HEK293T (cell line): ENCODE results near the gene ZNF580.

Experiments
- CTCF ChIA-PET: fragments of 350-600 bp; formaldehyde crosslinking; extraction: SDS; loops from one replicate; lab custom pipeline; 2021; ENCODE audit warnings: antibody characterized with exemption, inconsistent platforms; lab: Yijun Ruan, JAX
- POLR2A ChIA-PET: fragments of 350-600 bp; formaldehyde crosslinking; extraction: SDS; loops from one replicate; lab custom pipeline; 2020; ENCODE audit warnings: antibody characterized with exemption, inconsistent platforms; lab: Yijun Ruan, JAX
- DNase-seq: peaks from one replicate; pipeline ENCODE4 v3.0.0; 2012; ENCODE audit warnings: mixed read lengths; ENCODE audit errors: extremely low spot score
- ARNT ChIP-seq: fragments of 450-650 bp; IDR thresholded peaks from 2 replicates; pipeline ENCODE4 v1.6.1; 2017; ENCODE audit warnings: mild to moderate bottlenecking
- BHLHE40 ChIP-seq: fragments of 450-650 bp; IDR thresholded peaks from 2 replicates; pipeline ENCODE4 v1.6.1; 2016; ENCODE audit warnings: mild to moderate bottlenecking, moderate library complexity, borderline replicate concordance
- CTBP1 ChIP-seq: fragments of 450-650 bp; IDR thresholded peaks from 2 replicates; pipeline ENCODE4 v1.6.1; 2016; ENCODE audit warnings: borderline replicate concordance
- ELF4 ChIP-seq: fragments of 450-650 bp; IDR thresholded peaks from 2 replicates; pipeline ENCODE4 v1.6.1; 2017; ENCODE audit warnings: antibody characterized with exemption
- FOXA1 ChIP-seq: fragments of 450-650 bp; IDR thresholded peaks from 2 replicates; pipeline ENCODE4 v1.6.1; 2016; ENCODE audit warnings: mild to moderate bottlenecking
- FOXK2 ChIP-seq: fragments of 450-650 bp; IDR thresholded peaks from 2 replicates; pipeline ENCODE4 v1.6.1; 2016; ENCODE audit warnings: mild to moderate bottlenecking
- FOXM1 ChIP-seq: fragments of 450-650 bp; IDR thresholded peaks from 2 replicates; pipeline ENCODE4 v1.6.1; 2017; ENCODE audit warnings: mild to moderate bottlenecking, borderline replicate concordance
- HDGF ChIP-seq: fragments of 450-650 bp; IDR thresholded peaks from 2 replicates; pipeline ENCODE4 v1.6.1; 2017; ENCODE audit warnings: antibody characterized with exemption, borderline replicate concordance
- L3MBTL2 ChIP-seq: fragments of 450-650 bp; conservative IDR thresholded peaks from 2 replicates; pipeline ENCODE4 v1.6.1; 2016; ENCODE audit warnings: mild to moderate bottlenecking
- LEF1 ChIP-seq: fragments of 450-650 bp; IDR thresholded peaks from 2 replicates; pipeline ENCODE4 v1.6.1; 2017; ENCODE audit warnings: mild to moderate bottlenecking, borderline replicate concordance
- NFRKB ChIP-seq: fragments of 450-650 bp; IDR thresholded peaks from 2 replicates; pipeline ENCODE4 v1.6.1; 2016; ENCODE audit warnings: mild to moderate bottlenecking, moderate library complexity
- PKNOX1 ChIP-seq: fragments of 450-650 bp; IDR thresholded peaks from 2 replicates; pipeline ENCODE4 v1.6.1; 2016
- SP1 ChIP-seq: fragments of 450-650 bp; IDR thresholded peaks from 2 replicates; pipeline ENCODE4 v1.6.1; 2017
- SUZ12 ChIP-seq: fragments of 450-650 bp; IDR thresholded peaks from 2 replicates; pipeline ENCODE4 v1.6.1; 2016; ENCODE audit warnings: mild to moderate bottlenecking
- TARDBP ChIP-seq: fragments of 450-650 bp; IDR thresholded peaks from 2 replicates; pipeline ENCODE4 v1.6.1; 2016
- ZNF384 ChIP-seq: fragments of 450-650 bp; IDR thresholded peaks from 2 replicates; pipeline ENCODE4 v1.6.1; 2016

Gene ZNF580

GRCh38 chr19:55679343-55680257 lies 38.8 kb downstream of the ZNF580 start:
- no peak for DNase-seq
- ChIA-PET CTCF (no interaction called here), POLR2A (no interaction called here)
- TF ChIP-seq BHLHE40 (no peak), L3MBTL2 (no peak), ARNT (no peak), FOXA1 (no peak), ELF4 (no peak), CTBP1 (no peak), TARDBP (no peak), ZNF384 (no peak), FOXM1 (no peak), FOXK2 (no peak), LEF1 (no peak), HDGF (no peak)

GRCh38 chr19:55680339-55681130 lies 39.7 kb downstream of the ZNF580 start:
- no peak for TF ChIP-seq LEF1
- no peak for TF ChIP-seq SP1
- TF ChIP-seq FOXA1 = no peak
- no peak for TF ChIP-seq ARNT
- TF ChIP-seq NFRKB = no peak
- TF ChIP-seq FOXK2 = no peak
- TF ChIP-seq BHLHE40 = no peak
- POLR2A ChIA-PET = no interaction called here
- CTCF ChIA-PET = no interaction called here
- no peak for DNase-seq

GRCh38 chr19:55681131-55682092 lies 40.6 kb downstream of the ZNF580 start:
- TF ChIP-seq ELF4 = no peak
- no peak for TF ChIP-seq SP1
- no peak for TF ChIP-seq ARNT
- TF ChIP-seq CTBP1 = no peak
- TF ChIP-seq HDGF = no peak
- TF ChIP-seq BHLHE40 = no peak
- no peak for TF ChIP-seq TARDBP
- no peak for TF ChIP-seq PKNOX1
- TF ChIP-seq FOXK2 = no peak
- POLR2A ChIA-PET = no interaction called here
- no peak for DNase-seq
- CTCF ChIA-PET = no interaction called here

- ChIA-PET POLR2A (no interaction called here), CTCF (no interaction called here)
- no peak for DNase-seq
- TF ChIP-seq ARNT = no peak
- no peak for TF ChIP-seq ZNF384
- TF ChIP-seq L3MBTL2 = no peak
- no peak for TF ChIP-seq ELF4
- TF ChIP-seq NFRKB = no peak
- TF ChIP-seq FOXA1 = no peak
- no peak for TF ChIP-seq SP1
- no peak for TF ChIP-seq CTBP1
- TF ChIP-seq SUZ12 = no peak
- TF ChIP-seq FOXM1 = no peak
- no peak for TF ChIP-seq PKNOX1
- TF ChIP-seq LEF1 = no peak
- TF ChIP-seq FOXK2 = no peak
- no peak for TF ChIP-seq BHLHE40
- TF ChIP-seq TARDBP = no peak
- TF ChIP-seq HDGF = no peak
These were observed 42.9 kb downstream of the ZNF580 start for GRCh38 chr19:55683449-55684261.

- TF ChIP-seq ZNF384 (no peak), ELF4 (no peak), ARNT (no peak), SP1 (no peak)
- POLR2A ChIA-PET = no interaction called here
- no peak for DNase-seq
- CTCF ChIA-PET = no interaction called here
These were observed 44.3 kb downstream of the ZNF580 start for GRCh38 chr19:55684946-55685681.
